ENCODE data around the gene WDR35.

Gene WDR35

GRCh38 chr2:19886261-19886660 is 103.6 kb downstream of the WDR35 start:
- H3K27me3 ChIP-seq, result peaks cover 3% of the 10 kb centered on the region
- no peak for TF ChIP-seq CTCF (IDR thresholded peaks at IDR 0.05)

GRCh38 chr2:19885791-19886190 is 104.1 kb downstream of the WDR35 start:
- no peaks in the 10 kb centered on the region for H3K36me3 ChIP-seq
- H3K27me3 ChIP-seq, result peaks cover 4% of the 10 kb centered on the region
- no peaks in the 10 kb centered on the region for H3K9me3 ChIP-seq
- no peak overlapping the region for H3K4me3 ChIP-seq (ENCODE audit: low read depth in 1 of 2, low read length in 1 of 2)
- no peak overlapping the region for H3K27ac ChIP-seq
- H3K4me1 ChIP-seq (ENCODE audit: control insufficient read depth in 1 of 2, insufficient read depth in 1 of 2, low read depth in 1 of 2, low read length in 1 of 2), result peaks cover 9 to 10% of the 10 kb centered on the region in 2 experiments
- no peak for TF ChIP-seq CTCF (IDR thresholded peaks at IDR 0.05)

More at GRCh38 chr2:19886261-19886660, 103.6 kb downstream of the WDR35 start:
- no peaks in the 10 kb centered on the region for H3K9me3 ChIP-seq
- H3K4me3 ChIP-seq (ENCODE audit: low read depth in 1 of 2, low read length in 1 of 2), result no peak overlapping the region
- H3K4me1 ChIP-seq (ENCODE audit: control insufficient read depth in 1 of 2, insufficient read depth in 1 of 2, low read depth in 1 of 2, low read length in 1 of 2), result peaks cover 14 to 15% of the 10 kb centered on the region in 2 experiments
- H3K27ac ChIP-seq, result no peak overlapping the region
- no peaks in the 10 kb centered on the region for H3K36me3 ChIP-seq

GRCh38 chr2:19883971-19884720 is 105.8 kb downstream of the WDR35 start:
- Histone ChIP-seq H3K27ac (no peak overlapping the region), H3K9me3 (no peaks in the 10 kb centered on the region), H3K4me3 (ENCODE audit: low read depth in 1 of 2, low read length in 1 of 2) (no peak overlapping the region), H3K27me3 (peaks cover 4% of the 10 kb centered on the region), H3K36me3 (no peaks in the 10 kb centered on the region), H3K4me1 (ENCODE audit: control insufficient read depth in 1 of 2, insufficient read depth in 1 of 2, low read depth in 1 of 2, low read length in 1 of 2) (peaks cover 0 to 3% of the 10 kb centered on the region in 2 experiments)
- TF ChIP-seq CTCF (IDR thresholded peaks at IDR 0.05), result no peak

- Histone ChIP-seq H3K27ac (no peak overlapping the region), H3K9me3 (no peaks in the 10 kb centered on the region), H3K27me3 (peaks cover 4% of the 10 kb centered on the region), H3K36me3 (no peaks in the 10 kb centered on the region), H3K4me3 (ENCODE audit: low read depth in 1 of 2, low read length in 1 of 2) (no peak overlapping the region), H3K4me1 (ENCODE audit: control insufficient read depth in 1 of 2, insufficient read depth in 1 of 2, low read depth in 1 of 2, low read length in 1 of 2) (peaks cover 0 to 3% of the 10 kb centered on the region in 2 experiments)
- TF ChIP-seq CTCF (IDR thresholded peaks at IDR 0.05), result no peak
These were observed 106.4 kb downstream of the WDR35 start for GRCh38 chr2:19883486-19883885.

GRCh38 chr2:19882286-19882685 is 107.6 kb downstream of the WDR35 start:
- no peak overlapping the region for H3K4me3 ChIP-seq (ENCODE audit: low read depth in 1 of 2, low read length in 1 of 2)
- peaks cover 4% of the 10 kb centered on the region for H3K27me3 ChIP-seq
- H3K9me3 ChIP-seq, result no peaks in the 10 kb centered on the region
- no peaks in the 10 kb centered on the region for H3K4me1 ChIP-seq (ENCODE audit: control insufficient read depth in 1 of 2, insufficient read depth in 1 of 2, low read depth in 1 of 2, low read length in 1 of 2)
- no peaks in the 10 kb centered on the region for H3K36me3 ChIP-seq
- H3K27ac ChIP-seq, result no peak overlapping the region
- no peak for TF ChIP-seq CTCF (IDR thresholded peaks at IDR 0.05)
